Measurements from ENCODE around the gene H19.

The H19 gene

GRCh38 chr11:1946812-1947484 lies 50.7 kb downstream of the H19 start, which contains the start of gene MRPL23:
TSS of gene MRPL23 (plus strand) at chr11:1947332. CDS start at chr11:1947363, 31 bp downstream.
- no peak for FAIRE-seq

Data from colon (tissue), 2 donors.